ENCODE results near the gene CCDC194. TPM values are rescaled to one million over a fixed set of nuclear protein-coding genes. Genes with fewer than 3 reads are reported as not detected.

The CCDC194 gene
- total RNA-seq, 1 experiment from 2014 or later, result not detected

DNA sequence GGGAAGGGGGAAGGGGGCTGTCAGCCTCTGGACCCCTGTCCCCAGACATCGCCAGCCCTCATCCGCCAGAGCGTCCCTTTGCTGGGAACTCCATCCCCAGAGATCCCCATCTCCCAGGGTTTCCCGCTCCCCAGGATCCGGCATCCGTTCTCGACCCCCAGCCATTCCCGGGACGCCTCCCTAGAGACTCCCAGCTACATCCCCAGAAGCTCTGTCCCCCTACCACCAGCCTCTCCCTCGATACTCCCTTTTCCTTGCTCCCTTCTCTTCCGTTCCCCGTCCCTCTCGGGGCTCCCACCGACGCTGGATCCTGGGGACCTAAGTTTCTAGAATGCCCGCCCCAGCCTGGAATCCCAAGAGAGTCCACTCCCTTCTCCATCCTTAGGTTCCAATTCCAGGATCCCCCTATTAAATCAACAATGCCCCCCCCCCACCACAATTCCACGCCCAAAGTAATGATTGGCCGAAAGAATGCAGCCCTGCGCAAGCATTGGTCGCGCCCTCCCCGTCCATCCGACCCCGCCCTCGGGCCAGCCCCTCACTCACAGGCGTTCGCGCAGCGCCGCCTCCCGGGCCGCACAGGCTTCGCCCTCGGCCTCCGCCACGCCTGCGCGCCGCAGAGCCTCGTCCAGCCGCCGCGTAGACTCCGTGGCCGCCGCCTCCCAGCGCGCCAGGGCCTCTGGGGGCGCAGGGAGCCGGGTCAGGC is 3.2 kb downstream of the CCDC194 start (continued):
- TF ChIP-seq SRF (IDR thresholded peaks at IDR 0.05; ENCODE audit: low read depth), result no peak
- no peak for TF ChIP-seq SIN3A (IDR thresholded peaks at IDR 0.05; ENCODE audit: low read depth)
- TF ChIP-seq CEBPB (IDR thresholded peaks at IDR 0.05; ENCODE audit: low read depth), result no peak
- TF ChIP-seq TCF7L2 (IDR thresholded peaks at IDR 0.05; ENCODE audit: borderline replicate concordance, extremely low read depth, insufficient read depth, insufficient read length), result no peak

- TF ChIP-seq POLR2AphosphoS5 (IDR thresholded peaks at IDR 0.05; ENCODE audit: low read depth, low read length) (no peak), SIN3A (IDR thresholded peaks at IDR 0.05; ENCODE audit: low read depth) (no peak), CBX3 (IDR thresholded peaks at IDR 0.05; ENCODE audit: low read depth) (no peak), EZH2 (IDR thresholded peaks at IDR 0.05) (no peak), MAX (IDR thresholded peaks at IDR 0.05) (no peak), ATF3 (IDR thresholded peaks at IDR 0.05) (no peak), EZH2phosphoT487 (IDR thresholded peaks at IDR 0.05; ENCODE audit: borderline replicate concordance) (no peak), RAD21 (IDR thresholded peaks at IDR 0.05; ENCODE audit: low read depth) (no peak), CTCF (IDR thresholded peaks at IDR 0.05 in 2 of 3, conservative IDR thresholded peaks at IDR 0.05 in 1 of 3; ENCODE audit: borderline replicate concordance in 1 of 3, insufficient read depth in 1 of 3, low read depth in 2 of 3, low read length in 2 of 3) (no peak)
- TF ChIP-seq, protein P1, sequence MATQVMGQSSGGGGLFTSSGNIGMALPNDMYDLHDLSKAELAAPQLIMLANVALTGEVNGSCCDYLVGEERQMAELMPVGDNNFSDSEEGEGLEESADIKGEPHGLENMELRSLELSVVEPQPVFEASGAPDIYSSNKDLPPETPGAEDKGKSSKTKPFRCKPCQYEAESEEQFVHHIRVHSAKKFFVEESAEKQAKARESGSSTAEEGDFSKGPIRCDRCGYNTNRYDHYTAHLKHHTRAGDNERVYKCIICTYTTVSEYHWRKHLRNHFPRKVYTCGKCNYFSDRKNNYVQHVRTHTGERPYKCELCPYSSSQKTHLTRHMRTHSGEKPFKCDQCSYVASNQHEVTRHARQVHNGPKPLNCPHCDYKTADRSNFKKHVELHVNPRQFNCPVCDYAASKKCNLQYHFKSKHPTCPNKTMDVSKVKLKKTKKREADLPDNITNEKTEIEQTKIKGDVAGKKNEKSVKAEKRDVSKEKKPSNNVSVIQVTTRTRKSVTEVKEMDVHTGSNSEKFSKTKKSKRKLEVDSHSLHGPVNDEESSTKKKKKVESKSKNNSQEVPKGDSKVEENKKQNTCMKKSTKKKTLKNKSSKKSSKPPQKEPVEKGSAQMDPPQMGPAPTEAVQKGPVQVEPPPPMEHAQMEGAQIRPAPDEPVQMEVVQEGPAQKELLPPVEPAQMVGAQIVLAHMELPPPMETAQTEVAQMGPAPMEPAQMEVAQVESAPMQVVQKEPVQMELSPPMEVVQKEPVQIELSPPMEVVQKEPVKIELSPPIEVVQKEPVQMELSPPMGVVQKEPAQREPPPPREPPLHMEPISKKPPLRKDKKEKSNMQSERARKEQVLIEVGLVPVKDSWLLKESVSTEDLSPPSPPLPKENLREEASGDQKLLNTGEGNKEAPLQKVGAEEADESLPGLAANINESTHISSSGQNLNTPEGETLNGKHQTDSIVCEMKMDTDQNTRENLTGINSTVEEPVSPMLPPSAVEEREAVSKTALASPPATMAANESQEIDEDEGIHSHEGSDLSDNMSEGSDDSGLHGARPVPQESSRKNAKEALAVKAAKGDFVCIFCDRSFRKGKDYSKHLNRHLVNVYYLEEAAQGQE (IDR thresholded peaks at IDR 0.05; ENCODE audit: low read depth), result no peak
- peak overlapping the region; percentile 11; the same call in 1 of the 2 replicates for H3K27ac ChIP-seq (ENCODE audit: low read depth, low read length)
- intact Hi-C loops (cut with micrococcal nuclease), result no loop called here
- no peaks in the 10 kb centered on the region for H3K9me3 ChIP-seq (ENCODE audit: control insufficient read depth in 1 of 2, insufficient read depth in 1 of 2, low read depth in 1 of 2, low read length in 2 of 2)
- ChIA-PET CTCF (interaction anchor here (1.0 to 1.1 kb wide), 2 partner anchors 29 to 76 kb away, joined by 3 read pairs; partner anchors contain the start of gene MVB12A), POLR2A (no interaction called here), RAD21 (ENCODE audit: low non-redundant PET in 1 of 2, low total read pairs in 2 of 2, uncharacterized antibody in 2 of 2, unreplicated experiment in 2 of 2) (no interaction called here)
- no peaks in the 10 kb centered on the region for H3K9me2 ChIP-seq (ENCODE audit: insufficient read depth)
- peaks cover 11 to 32% of the 10 kb centered on the region in 2 experiments for H3K4me1 ChIP-seq (ENCODE audit: control insufficient read depth in 1 of 2, insufficient read depth in 2 of 2, low read length in 2 of 2)
- no peak overlapping the region for H3K9ac ChIP-seq (ENCODE audit: low read length)
- no TSS peak for BruUV-seq (replicated peaks)
- no peak for DNase-seq (ENCODE audit: low read depth, low spot score)
- H2AFZ ChIP-seq (ENCODE audit: low read depth, low read length, poor library complexity, severe bottlenecking), result no peak overlapping the region
- H4K20me1 ChIP-seq (ENCODE audit: insufficient read depth), result no peaks in the 10 kb centered on the region
- peak overlapping the region; percentile 75; the same call in 1 of the 2 replicates for H3K4me2 ChIP-seq (ENCODE audit: low read length)
- H3K27me3 ChIP-seq (ENCODE audit: insufficient read depth, low read length), result no peaks in the 10 kb centered on the region
- H3K79me2 ChIP-seq (ENCODE audit: insufficient read depth, low read length), result no peaks in the 10 kb centered on the region
- H3K4me3 ChIP-seq (replicated peaks in 1 of 2; ENCODE audit: low read depth in 1 of 2, low read length in 2 of 2), result no peak overlapping the region
- no peak for ATAC-seq
- H3K36me3 ChIP-seq (ENCODE audit: control insufficient read depth in 1 of 2, insufficient read depth in 2 of 2, low read length in 2 of 2), result no peaks in the 10 kb centered on the region
Observed at GRCh38 chr19:17389957-17390664, 3.9 kb downstream of the CCDC194 start.

Data from HCT116 (cell line).